Measurements from ENCODE around the gene PDILT. TPM values are rescaled to one million over a fixed set of nuclear protein-coding genes. Genes with fewer than 3 reads are reported as not detected.

Gene PDILT
- total and polyA plus RNA-seq, 4 donors, result not detected

DNA sequence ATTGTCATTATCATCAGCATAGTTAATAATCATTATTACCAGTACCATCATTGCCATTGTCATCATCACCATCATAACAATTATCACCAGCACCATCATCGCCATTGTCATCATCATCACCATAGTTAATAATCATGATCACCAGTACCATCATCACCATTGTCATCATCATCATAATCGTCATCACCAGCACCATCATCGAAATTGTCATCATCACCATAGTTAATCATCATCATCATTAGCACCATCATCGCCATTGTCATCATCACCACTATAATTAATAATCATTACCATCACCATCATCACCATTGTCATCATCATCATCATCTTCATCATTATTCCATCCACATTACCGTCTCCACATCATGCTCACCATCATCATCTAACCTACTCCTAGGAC lies 13.5 kb downstream of the PDILT start:
- no peaks in the 10 kb centered on the region for H3K27me3 ChIP-seq (ENCODE audit: control insufficient read depth in 3 of 3, insufficient read depth in 3 of 3, low read length in 2 of 3)
- ATAC-seq (ENCODE audit: insufficient read depth, low FRiP score) (no peak), DNase-seq (no peak)
- H3K4me3 ChIP-seq, result no peak overlapping the region
- TF ChIP-seq, protein P1, sequence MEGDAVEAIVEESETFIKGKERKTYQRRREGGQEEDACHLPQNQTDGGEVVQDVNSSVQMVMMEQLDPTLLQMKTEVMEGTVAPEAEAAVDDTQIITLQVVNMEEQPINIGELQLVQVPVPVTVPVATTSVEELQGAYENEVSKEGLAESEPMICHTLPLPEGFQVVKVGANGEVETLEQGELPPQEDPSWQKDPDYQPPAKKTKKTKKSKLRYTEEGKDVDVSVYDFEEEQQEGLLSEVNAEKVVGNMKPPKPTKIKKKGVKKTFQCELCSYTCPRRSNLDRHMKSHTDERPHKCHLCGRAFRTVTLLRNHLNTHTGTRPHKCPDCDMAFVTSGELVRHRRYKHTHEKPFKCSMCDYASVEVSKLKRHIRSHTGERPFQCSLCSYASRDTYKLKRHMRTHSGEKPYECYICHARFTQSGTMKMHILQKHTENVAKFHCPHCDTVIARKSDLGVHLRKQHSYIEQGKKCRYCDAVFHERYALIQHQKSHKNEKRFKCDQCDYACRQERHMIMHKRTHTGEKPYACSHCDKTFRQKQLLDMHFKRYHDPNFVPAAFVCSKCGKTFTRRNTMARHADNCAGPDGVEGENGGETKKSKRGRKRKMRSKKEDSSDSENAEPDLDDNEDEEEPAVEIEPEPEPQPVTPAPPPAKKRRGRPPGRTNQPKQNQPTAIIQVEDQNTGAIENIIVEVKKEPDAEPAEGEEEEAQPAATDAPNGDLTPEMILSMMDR (IDR thresholded peaks at IDR 0.05; ENCODE audit: control extremely low read depth, extremely low read depth), result no peak
- no peaks in the 10 kb centered on the region for H3K36me3 ChIP-seq (ENCODE audit: control insufficient read depth in 4 of 4, insufficient read depth in 4 of 4, low read length in 4 of 4)
- H3K9me3 ChIP-seq (ENCODE audit: control insufficient read depth in 4 of 4, insufficient read depth in 3 of 4, low read length in 3 of 4), result peaks cover 0 to under 1% (median 0%) of the 10 kb centered on the region in 4 donors
- peaks cover 0 to 17% (median 4%) of the 10 kb centered on the region in 5 donors for H3K4me1 ChIP-seq (ENCODE audit: control insufficient read depth in 5 of 5, insufficient read depth in 5 of 5, low read length in 5 of 5)
- 94% methylated on average over 5 of the region's 5 CpGs for WGBS, 2 donors
- no peak overlapping the region for H3K9ac ChIP-seq (ENCODE audit: insufficient read depth in 1 of 2, low read length in 2 of 2)
- no peak overlapping the region for H3K27ac ChIP-seq (ENCODE audit: low read depth in 1 of 2, low read length in 1 of 2)

DNA sequence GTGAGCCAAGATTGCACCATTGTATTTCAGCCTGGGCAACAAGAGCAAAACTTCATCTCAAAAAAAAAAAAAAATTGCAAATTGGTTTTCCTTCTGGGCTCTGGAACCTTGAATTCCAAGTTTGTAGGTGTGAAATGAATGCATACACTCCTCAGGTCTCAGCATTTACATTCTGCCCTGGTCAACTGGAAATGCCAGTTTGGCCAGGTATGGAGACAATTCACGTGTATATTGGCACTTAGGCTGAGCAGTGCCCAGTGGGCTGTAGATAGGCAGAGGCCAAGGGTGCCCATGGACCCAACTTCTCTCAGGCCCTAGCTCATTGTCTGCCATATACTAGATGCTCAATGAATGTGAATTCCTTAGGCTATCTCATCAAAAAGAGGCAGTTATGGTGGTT lies 15.7 kb downstream of the PDILT start:
- TF ChIP-seq, protein P1 (IDR thresholded peaks at IDR 0.05; ENCODE audit: control extremely low read depth, extremely low read depth), result no peak
- ATAC-seq (ENCODE audit: insufficient read depth, low FRiP score) (no peak), DNase-seq (no peak)
- H3K36me3 ChIP-seq (ENCODE audit: control insufficient read depth in 4 of 4, insufficient read depth in 4 of 4, low read length in 4 of 4), result no peaks in the 10 kb centered on the region
- no peak overlapping the region for H3K4me3 ChIP-seq
- no peak overlapping the region for H3K27ac ChIP-seq (ENCODE audit: low read depth in 1 of 2, low read length in 1 of 2)
- H3K4me1 ChIP-seq (ENCODE audit: control insufficient read depth in 5 of 5, insufficient read depth in 5 of 5, low read length in 5 of 5), result peaks cover 0 to 11% (median 4%) of the 10 kb centered on the region in 5 donors
- no peak overlapping the region for H3K9ac ChIP-seq (ENCODE audit: insufficient read depth in 1 of 2, low read length in 2 of 2)
- no peaks in the 10 kb centered on the region for H3K27me3 ChIP-seq (ENCODE audit: control insufficient read depth in 3 of 3, insufficient read depth in 3 of 3, low read length in 2 of 3)
- peaks cover 0 to 2% (median 0%) of the 10 kb centered on the region in 4 donors for H3K9me3 ChIP-seq (ENCODE audit: control insufficient read depth in 4 of 4, insufficient read depth in 3 of 4, low read length in 3 of 4)
- WGBS, 2 donors, result 67 to 69% methylated on average over 1 of the region's 1 CpG

DNA sequence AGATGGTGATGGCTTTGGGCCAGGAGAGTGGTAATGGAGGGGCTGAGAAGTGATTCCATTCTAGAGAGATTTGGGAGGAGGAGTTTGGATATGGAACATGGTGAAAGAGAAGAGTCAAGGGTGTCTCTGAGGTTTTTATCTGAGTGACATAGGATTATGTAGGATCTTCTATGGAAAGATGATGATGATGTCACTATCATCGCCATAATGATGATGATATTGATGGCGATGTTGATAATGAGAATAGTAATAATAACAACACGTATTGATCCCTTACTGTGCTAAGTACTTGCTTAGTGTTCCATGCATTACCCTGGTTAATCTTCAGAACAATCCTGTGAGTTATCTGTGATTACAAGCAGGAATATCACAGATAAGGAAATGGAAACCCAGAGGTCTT lies 16.6 kb downstream of the PDILT start:
- ATAC-seq (ENCODE audit: insufficient read depth, low FRiP score), result no peak
- H3K27ac ChIP-seq (ENCODE audit: low read depth in 1 of 2, low read length in 1 of 2), result no peak overlapping the region
- DNase-seq, result no peak
- no peak overlapping the region for H3K4me3 ChIP-seq
- H3K9me3 ChIP-seq (ENCODE audit: control insufficient read depth in 4 of 4, insufficient read depth in 3 of 4, low read length in 3 of 4), result peaks cover 0 to 2% (median 0%) of the 10 kb centered on the region in 4 donors
- no peak overlapping the region for H3K9ac ChIP-seq (ENCODE audit: insufficient read depth in 1 of 2, low read length in 2 of 2)
- 94 to 97% methylated on average over 3 of the region's 3 CpGs for WGBS, 2 donors
- H3K4me1 ChIP-seq (ENCODE audit: control insufficient read depth in 5 of 5, insufficient read depth in 5 of 5, low read length in 5 of 5), result peaks cover 0 to 6% (median 0%) of the 10 kb centered on the region in 5 donors
- H3K36me3 ChIP-seq (ENCODE audit: control insufficient read depth in 4 of 4, insufficient read depth in 4 of 4, low read length in 4 of 4), result no peaks in the 10 kb centered on the region
- no peaks in the 10 kb centered on the region for H3K27me3 ChIP-seq (ENCODE audit: control insufficient read depth in 3 of 3, insufficient read depth in 3 of 3, low read length in 2 of 3)
- TF ChIP-seq, protein P1 (IDR thresholded peaks at IDR 0.05; ENCODE audit: control extremely low read depth, extremely low read depth), result no peak

Data from lung (tissue), 12 donors.